ENCODE results near the gene PSRC1.

GRCh38 chr1:109322974-109323373 is 40.0 kb upstream of the PSRC1 start:
- TF ChIP-seq CTCF (IDR thresholded peaks at IDR 0.05; ENCODE audit: low read depth, low read length) (no peak), EZH2phosphoT487 (IDR thresholded peaks at IDR 0.05; ENCODE audit: low read depth) (no peak)
